Subcutaneous abdominal adipose tissue (tissue), 5 donors: Measurements from ENCODE around the gene BLOC1S4.
A peak's percentile ranks its signal among the peaks of the same experiment; 100 is the strongest.
"Not testable (repeated sequence)": the region's sequence is repeated elsewhere in the genome, so short reads cannot be mapped to it uniquely, and the experiment has no call there.

Experiments
- H3K27ac ChIP-seq: one replicate; pipeline ENCODE4 v1.7.0; 2013; ENCODE audit warnings: low read depth, mild to moderate bottlenecking, inconsistent platforms, low read length, moderate library complexity
- H3K27me3 ChIP-seq, 5 donors: one replicate each; pipeline ENCODE4 v1.7.0; 2013; ENCODE audit warnings: low read length in 5 of 5, inconsistent platforms in 1 of 5; ENCODE audit not compliant: control insufficient read depth in 5 of 5, insufficient read depth in 4 of 5
- H3K36me3 ChIP-seq, 5 donors: one replicate each; pipeline ENCODE4 v1.7.0; 2013; ENCODE audit warnings: low read length in 5 of 5; ENCODE audit not compliant: control insufficient read depth in 5 of 5, insufficient read depth in 5 of 5
- H3K4me1 ChIP-seq, 5 donors: one replicate each; pipeline ENCODE4 v1.7.0; 2013; ENCODE audit warnings: low read length in 5 of 5, mild to moderate bottlenecking in 3 of 5, moderate library complexity in 1 of 5; ENCODE audit not compliant: control insufficient read depth in 5 of 5, insufficient read depth in 5 of 5
- H3K4me3 ChIP-seq, 5 donors: one replicate each; pipeline ENCODE4 v1.7.0; 2013; ENCODE audit warnings: low read length in 5 of 5, low read depth in 1 of 5
- H3K9ac ChIP-seq, 5 donors: one replicate each; pipeline ENCODE4 v1.7.0; 2013; ENCODE audit warnings: low read length in 5 of 5, mild to moderate bottlenecking in 4 of 5, moderate library complexity in 3 of 5
- H3K9me3 ChIP-seq, 5 donors: one replicate each; pipeline ENCODE4 v1.7.0; 2013; ENCODE audit warnings: low read length in 5 of 5; ENCODE audit not compliant: control insufficient read depth in 5 of 5
- donor health status: healthy.
- donor health status: healthy.
- donor health status: healthy.
- donor health status: healthy.
- donor health status: healthy.

Gene BLOC1S4

GRCh38 chr4:6725427-6725961 lies 9.5 kb downstream of the BLOC1S4 start:
- H3K9me3 ChIP-seq, H3K27ac ChIP-seq, H3K36me3 ChIP-seq, H3K9ac ChIP-seq, H3K4me3 ChIP-seq, H3K27me3 ChIP-seq: not testable (repeated sequence)
- H3K4me1 ChIP-seq: peaks cover 0 to 11% (median 4%) of the 10 kb centered on the region in 5 donors

- Histone ChIP-seq H3K4me3 (peak overlapping the region in 2 of 5 donors; percentile 9 to 35), H3K27ac (no peak overlapping the region), H3K36me3 (no peaks in the 10 kb centered on the region), H3K27me3 (peaks cover 0 to 3% (median 0%) of the 10 kb centered on the region in 5 donors), H3K9me3 (no peaks in the 10 kb centered on the region), H3K4me1 (peaks cover 0 to 21% (median 13%) of the 10 kb centered on the region in 5 donors), H3K9ac (no peak overlapping the region)
These were observed 11.3 kb downstream of the BLOC1S4 start for GRCh38 chr4:6727081-6727942.

- Histone ChIP-seq H3K4me1 (peaks cover 1 to 27% (median 18%) of the 10 kb centered on the region in 5 donors), H3K27me3 (peaks cover 0 to 3% (median 0%) of the 10 kb centered on the region in 5 donors), H3K27ac (no peak overlapping the region), H3K36me3 (no peaks in the 10 kb centered on the region), H3K9ac (no peak overlapping the region), H3K4me3 (no peak overlapping the region), H3K9me3 (no peaks in the 10 kb centered on the region)
These were observed 11.9 kb downstream of the BLOC1S4 start for GRCh38 chr4:6727943-6728250.

DNA sequence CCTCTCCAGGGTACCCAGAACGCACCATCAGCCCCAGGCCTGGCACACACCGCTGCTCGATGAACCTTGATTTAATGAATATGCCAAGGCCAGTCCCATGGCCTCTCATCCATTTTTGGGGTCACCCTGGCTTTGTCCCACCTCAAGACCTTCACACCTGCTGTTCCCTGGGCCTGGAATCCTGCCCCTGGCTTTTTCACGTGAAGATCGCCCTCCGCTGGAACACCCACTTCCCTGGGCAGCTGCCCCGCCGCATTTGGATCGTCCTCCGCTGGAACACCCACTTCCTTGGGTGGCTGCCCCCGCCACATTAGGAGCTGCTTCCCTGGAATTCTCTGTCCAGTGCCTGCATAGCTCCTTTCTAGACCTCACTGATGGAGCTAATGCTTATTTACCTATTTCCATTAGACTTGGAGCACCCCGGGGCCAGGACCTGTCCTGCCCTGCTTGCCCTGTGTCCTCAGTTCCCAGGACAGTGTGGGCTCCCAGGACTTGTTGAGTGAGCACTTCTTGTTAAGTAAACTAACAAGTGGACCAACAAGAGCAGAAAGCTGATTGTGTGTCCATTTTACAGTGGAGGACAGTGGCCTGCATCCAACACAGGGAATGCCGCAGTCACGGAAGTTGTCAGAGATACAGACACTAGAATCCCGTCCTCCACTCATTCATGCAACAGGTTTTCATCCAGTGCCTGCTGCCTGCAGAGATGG lies 12.5 kb downstream of the BLOC1S4 start:
- Histone ChIP-seq H3K36me3 (no peaks in the 10 kb centered on the region), H3K4me3 (no peak overlapping the region), H3K27me3 (peaks cover 0 to 3% (median 0%) of the 10 kb centered on the region in 5 donors), H3K9ac (no peak overlapping the region), H3K27ac (no peak overlapping the region), H3K4me1 (peaks cover 2 to 30% (median 21%) of the 10 kb centered on the region in 5 donors), H3K9me3 (no peaks in the 10 kb centered on the region)

DNA sequence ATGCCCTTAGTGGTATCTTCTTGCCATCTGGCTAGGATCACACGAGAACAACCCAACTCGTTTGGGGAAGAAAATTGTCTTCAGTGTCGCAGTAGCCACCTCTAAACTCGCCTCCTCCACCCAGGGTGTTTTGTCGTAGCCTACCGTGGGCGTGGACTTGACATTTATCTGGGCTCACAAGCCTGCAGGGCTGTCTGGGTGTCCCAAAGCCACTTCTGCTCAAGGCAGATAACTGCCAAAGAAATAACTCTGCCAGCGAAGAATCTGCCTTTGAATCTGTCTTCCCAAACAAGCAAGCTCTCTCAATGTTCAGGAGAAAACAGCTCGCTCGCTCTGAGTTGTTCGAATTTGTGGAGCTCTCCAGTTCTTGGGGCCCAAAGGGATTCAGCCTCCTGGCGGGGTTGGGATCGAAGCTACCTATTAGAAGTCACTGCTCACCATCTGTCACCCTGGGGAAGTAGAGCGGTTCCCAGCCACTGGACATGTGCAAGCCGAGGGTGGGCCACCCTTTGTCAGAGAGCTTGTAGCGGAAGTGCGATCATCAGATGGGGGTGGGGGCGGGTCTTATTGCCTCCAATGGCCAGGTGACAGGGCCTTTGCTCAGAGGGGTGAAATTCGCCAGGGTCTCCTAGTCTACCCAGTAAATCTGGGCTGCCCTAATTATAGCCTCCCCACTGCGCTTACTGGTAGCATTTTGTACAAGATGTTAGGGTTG lies 14.8 kb downstream of the BLOC1S4 start:
- Histone ChIP-seq H3K27me3 (peaks cover 0 to 3% (median 0%) of the 10 kb centered on the region in 5 donors), H3K4me3 (peak overlapping the region in 3 of 5 donors; percentile 8 to 40 (median 12)), H3K9me3 (no peaks in the 10 kb centered on the region), H3K4me1 (peaks cover 2 to 30% (median 21%) of the 10 kb centered on the region in 5 donors), H3K36me3 (no peaks in the 10 kb centered on the region), H3K27ac (peak overlapping the region; percentile 70), H3K9ac (peak overlapping the region in 3 of 5 donors; percentile 48 to 54 (median 50))

GRCh38 chr4:6731318-6731675 lies 15.3 kb downstream of the BLOC1S4 start:
- no peaks in the 10 kb centered on the region for H3K36me3 ChIP-seq
- H3K9me3 ChIP-seq: no peaks in the 10 kb centered on the region
- peaks cover 0 to 3% (median 0%) of the 10 kb centered on the region in 5 donors for H3K27me3 ChIP-seq
- peaks cover 2 to 30% (median 21%) of the 10 kb centered on the region in 5 donors for H3K4me1 ChIP-seq
- peak overlapping the region; percentile 70 for H3K27ac ChIP-seq
- H3K9ac ChIP-seq: no peak overlapping the region
- H3K4me3 ChIP-seq: no peak overlapping the region

- Histone ChIP-seq H3K9ac (no peak overlapping the region), H3K4me1 (peaks cover 2 to 27% (median 21%) of the 10 kb centered on the region in 5 donors), H3K27me3 (peaks cover 0 to 3% (median 0%) of the 10 kb centered on the region in 5 donors), H3K4me3 (no peak overlapping the region), H3K9me3 (no peaks in the 10 kb centered on the region), H3K27ac (no peak overlapping the region), H3K36me3 (no peaks in the 10 kb centered on the region)
These were observed 15.8 kb downstream of the BLOC1S4 start for GRCh38 chr4:6731780-6732179.

- peak overlapping the region in 2 of 5 donors; percentile 38 to 66 for H3K9ac ChIP-seq
- no peak overlapping the region for H3K27ac ChIP-seq
- peaks cover 0 to 3% (median 0%) of the 10 kb centered on the region in 5 donors for H3K27me3 ChIP-seq
These were observed 16.7 kb downstream of the BLOC1S4 start for GRCh38 chr4:6732441-6733357.

More at GRCh38 chr4:6732441-6733357, 16.7 kb downstream of the BLOC1S4 start:
- H3K36me3 ChIP-seq: no peaks in the 10 kb centered on the region
- no peaks in the 10 kb centered on the region for H3K9me3 ChIP-seq
- H3K4me1 ChIP-seq: peaks cover 2 to 21% (median 18%) of the 10 kb centered on the region in 5 donors
- H3K4me3 ChIP-seq: peak overlapping the region in 1 of 5 donors; percentile 4
